Endothelial cell of umbilical vein (primary cell): ENCODE measurements around the gene FAM117B. TPM values are rescaled to one million over a fixed set of nuclear protein-coding genes. Genes with fewer than 3 reads are reported as not detected.

Experiments used
- BruUV-seq: library from RNA; stranded (reverse); fragments of 400-500 nt; replicated peaks from 2 replicates; lab custom pipeline; 2021; lab: Mats Ljungman, UMichigan
- CTCF ChIA-PET: fragments of 300-600, 350-600 bp; sonication (Branson Sonifier 250); formaldehyde crosslinking; loops from one replicate; lab custom pipeline; 2021; ENCODE audit warnings: antibody characterized with exemption, inconsistent platforms; lab: Charles Lee
- POLR2A ChIA-PET: fragments of 300-600, 350-600 bp; sonication (Branson Sonifier 250); formaldehyde crosslinking; loops from one replicate; lab custom pipeline; 2021; ENCODE audit warnings: antibody characterized with exemption, inconsistent platforms; lab: Charles Lee
- DNase-seq: peaks from one replicate; pipeline ENCODE4 v3.0.0-alpha.2; 2011; ENCODE audit warnings: low read depth, low spot score
- FAIRE-seq: peaks from 2 replicates; lab custom pipeline; 2011; peaks lifted over from hg19 to GRCh38; lab: Jason Lieb, UNC
- H2AFZ ChIP-seq: 2 replicates; pipeline ENCODE4 v1.6.0; 2012; ENCODE audit warnings: low read depth, low read length, control low read depth, inconsistent platforms
- H3K27ac ChIP-seq: 2 replicates; pipeline ENCODE4 v1.5.1; 2011; ENCODE audit warnings: low read depth, mild to moderate bottlenecking, control low read depth, low read length, moderate library complexity; ENCODE audit not compliant: insufficient read depth
- H3K27me3 ChIP-seq, 2 experiments: 2 replicates each; pipeline versions ENCODE4 v1.6.0 to v1.6.1; 2011; ENCODE audit warnings: low read length in 2 of 2, mixed read lengths in 1 of 2; ENCODE audit not compliant: control insufficient read depth in 2 of 2, insufficient read depth in 2 of 2
- H3K36me3 ChIP-seq, 2 experiments: 2 replicates in 1 of 2; 3 replicates in 1 of 2; pipeline ENCODE4 v1.5.1; 2011; ENCODE audit warnings: low read length in 2 of 2, mild to moderate bottlenecking in 1 of 2, moderate library complexity in 1 of 2; ENCODE audit not compliant: control insufficient read depth in 2 of 2, insufficient read depth in 2 of 2; ENCODE audit errors: extremely low read depth in 1 of 2
- H3K4me1 ChIP-seq: 3 replicates; pipeline ENCODE4 v1.5.1; 2011; ENCODE audit warnings: mild to moderate bottlenecking, low read length; ENCODE audit not compliant: control insufficient read depth, insufficient read depth; ENCODE audit errors: extremely low read depth
- H3K4me2 ChIP-seq: 2 replicates; pipeline ENCODE4 v1.6.1; 2011; ENCODE audit warnings: low read length, control low read depth, mixed read lengths; ENCODE audit not compliant: insufficient read depth
- H3K4me3 ChIP-seq, 3 experiments: fragments of 200-600 bp in 1 of 3; sonication (generic), shearing (Covaris generic) in 1 of 3; replicated peaks in 1 of 3; 2 replicates each; pipeline ENCODE4 v1.5.1; 2011 to 2016; ENCODE audit warnings: control low read depth in 3 of 3, low read length in 3 of 3, mild to moderate bottlenecking in 2 of 3, inconsistent platforms in 1 of 3, low read depth in 1 of 3, moderate library complexity in 1 of 3; ENCODE audit not compliant: insufficient read depth in 1 of 3
- H3K79me2 ChIP-seq: 2 replicates; pipeline ENCODE4 v1.6.0; 2012; ENCODE audit warnings: low read length, inconsistent platforms; ENCODE audit not compliant: control insufficient read depth, insufficient read depth
- H3K9ac ChIP-seq: replicated peaks from 2 replicates; pipeline ENCODE3; 2011; ENCODE audit warnings: low read length, control low read depth; ENCODE audit not compliant: insufficient read depth; ENCODE audit errors: extremely low read depth
- H3K9me1 ChIP-seq: replicated peaks from 3 replicates; pipeline ENCODE4 v1.6.0; 2011; ENCODE audit warnings: mild to moderate bottlenecking, low read length; ENCODE audit not compliant: control insufficient read depth, insufficient read depth; ENCODE audit errors: extremely low read depth
- H3K9me3 ChIP-seq: replicated peaks from 2 replicates; pipeline ENCODE4 v1.5.1; 2012; ENCODE audit warnings: low read length, inconsistent platforms; ENCODE audit not compliant: control insufficient read depth, insufficient read depth
- H4K20me1 ChIP-seq: replicated peaks from 2 replicates; pipeline ENCODE3; 2011; ENCODE audit warnings: mild to moderate bottlenecking, low read length; ENCODE audit not compliant: control insufficient read depth, insufficient read depth; ENCODE audit errors: extremely low read depth
- GATA2 ChIP-seq: IDR thresholded peaks from 2 replicates; pipeline ENCODE4 v1.7.0; 2011; ENCODE audit warnings: low read depth, mild to moderate bottlenecking, moderate library complexity, mixed read lengths, low read length; ENCODE audit not compliant: insufficient read length, insufficient read depth
- dilution Hi-C: fragments of 300-500 bp; cut with MboI; formaldehyde crosslinking; loops from one replicate; pipeline ENCODE4 v1.15.0; 2019; ENCODE audit warnings: low sequenced_read_pairs; ENCODE audit not compliant: extremely low pct_ligation_motif_present
- intact Hi-C: fragments of 100-400 bp; cut with micrococcal nuclease; formaldehyde crosslinking; loops from one replicate; pipeline ENCODE4 v1.10.0; 2022
- polyA plus RNA-seq, 4 experiments: library from polyadenylated mRNA; depleted of rRNA in 3 of 4; stranded (reverse) in 3 of 4; unstranded in 1 of 4; fragments of >200 nt; gene quantifications; 2 replicates each; pipeline versions ENCODE4 v1.2.1 to v1.2.3, GENCODE V29; 2011 to 2012; ENCODE audit warnings: missing spikeins in 1 of 4
- total RNA-seq: library from RNA; stranded (reverse); gene quantifications from 2 replicates; pipeline ENCODE4 v1.2.3, GENCODE V29; 2021
- TF ChIP-seq, protein P1 (sequence below), 2 donors: IDR thresholded peaks; 1 replicate in 1 of 2; 2 replicates in 1 of 2; pipeline ENCODE4 v1.5.1; 2011; ENCODE audit warnings: low read length in 2 of 2, mild to moderate bottlenecking in 2 of 2, moderate library complexity in 2 of 2, control low read depth in 1 of 2, inconsistent platforms in 1 of 2, low read depth in 1 of 2; ENCODE audit not compliant: insufficient read depth in 1 of 2; ENCODE audit errors: extremely low read depth in 1 of 2

Gene FAM117B
- total and polyA plus RNA-seq, 2 donors (not counting 3 experiments of a cell fraction or from before 2014, with no cell fraction given) = 1.3 to 7.0 TPM

DNA sequence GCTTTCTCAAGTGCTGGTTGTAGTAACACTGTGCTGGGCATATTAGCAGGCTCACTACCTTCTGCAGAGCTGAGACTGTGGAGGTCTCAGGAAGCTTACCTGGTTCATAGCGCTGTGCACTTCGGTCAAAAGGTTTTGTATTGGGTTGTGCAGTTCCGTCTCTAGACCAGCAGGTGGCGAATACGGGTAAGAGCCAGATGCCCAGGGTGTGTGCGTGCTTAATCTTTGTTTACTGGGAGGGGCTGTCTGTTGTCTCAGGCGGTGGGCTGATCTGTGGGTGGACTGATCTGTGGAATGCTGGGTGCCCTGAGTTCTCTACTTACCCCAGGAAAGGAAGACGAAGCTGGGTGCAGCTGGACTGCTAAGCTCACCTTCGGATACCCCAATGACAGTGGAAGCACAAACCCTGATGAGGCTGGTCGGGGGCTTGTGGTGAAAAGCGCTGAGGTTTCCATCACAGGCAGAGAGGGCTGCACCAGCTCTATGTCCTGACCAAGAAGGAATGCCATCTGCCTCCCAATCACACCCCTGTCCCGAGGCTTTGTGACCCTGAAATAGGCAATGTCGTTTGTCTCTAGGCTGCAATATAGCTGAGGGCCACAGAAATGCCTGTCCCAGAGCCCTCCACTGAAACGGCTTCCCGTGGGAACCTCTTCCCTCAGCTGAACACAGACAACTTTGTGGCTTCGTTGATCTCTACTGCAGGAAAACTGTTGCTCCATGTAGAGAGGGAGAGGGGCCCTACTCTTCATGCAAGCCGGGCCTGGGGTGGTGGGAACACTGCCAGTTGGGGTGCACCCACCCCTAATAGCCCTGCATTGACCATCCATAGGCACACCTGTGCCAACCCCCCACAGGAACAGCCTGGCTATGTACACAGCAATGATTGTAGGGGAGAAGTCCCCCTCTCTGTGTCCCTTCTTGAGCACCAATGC, 45.9 kb upstream of the FAM117B start:
- peak; percentile 80 for FAIRE-seq

More for the DNA sequence above, 45.9 kb upstream of the FAM117B start:
- Histone ChIP-seq H4K20me1 (no peaks in the 10 kb centered on the region), H2AFZ (peak overlapping the region; percentile 58), H3K9me3 (no peaks in the 10 kb centered on the region), H3K4me3 (no peak overlapping the region), H3K9me1 (no peaks in the 10 kb centered on the region), H3K27me3 (no peaks in the 10 kb centered on the region), H3K36me3 (no peaks in the 10 kb centered on the region), H3K4me1 (no peaks in the 10 kb centered on the region), H3K79me2 (no peaks in the 10 kb centered on the region), H3K4me2 (no peak overlapping the region), H3K9ac (no peak overlapping the region), H3K27ac (no peak overlapping the region)
- ChIA-PET CTCF (interaction anchor here (0.6 to 6.3 kb wide), 32 partner anchors 9 to 1321 kb away, joined by 3 to 97 read pairs (median 4); partner anchors contain the start of genes FAM117B and ICA1L), POLR2A (no interaction called here)
- TF ChIP-seq, protein P1, sequence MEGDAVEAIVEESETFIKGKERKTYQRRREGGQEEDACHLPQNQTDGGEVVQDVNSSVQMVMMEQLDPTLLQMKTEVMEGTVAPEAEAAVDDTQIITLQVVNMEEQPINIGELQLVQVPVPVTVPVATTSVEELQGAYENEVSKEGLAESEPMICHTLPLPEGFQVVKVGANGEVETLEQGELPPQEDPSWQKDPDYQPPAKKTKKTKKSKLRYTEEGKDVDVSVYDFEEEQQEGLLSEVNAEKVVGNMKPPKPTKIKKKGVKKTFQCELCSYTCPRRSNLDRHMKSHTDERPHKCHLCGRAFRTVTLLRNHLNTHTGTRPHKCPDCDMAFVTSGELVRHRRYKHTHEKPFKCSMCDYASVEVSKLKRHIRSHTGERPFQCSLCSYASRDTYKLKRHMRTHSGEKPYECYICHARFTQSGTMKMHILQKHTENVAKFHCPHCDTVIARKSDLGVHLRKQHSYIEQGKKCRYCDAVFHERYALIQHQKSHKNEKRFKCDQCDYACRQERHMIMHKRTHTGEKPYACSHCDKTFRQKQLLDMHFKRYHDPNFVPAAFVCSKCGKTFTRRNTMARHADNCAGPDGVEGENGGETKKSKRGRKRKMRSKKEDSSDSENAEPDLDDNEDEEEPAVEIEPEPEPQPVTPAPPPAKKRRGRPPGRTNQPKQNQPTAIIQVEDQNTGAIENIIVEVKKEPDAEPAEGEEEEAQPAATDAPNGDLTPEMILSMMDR (IDR thresholded peaks at IDR 0.05; ENCODE audit: extremely low read depth in 1 of 2, insufficient read depth in 1 of 2, low read depth in 1 of 2, low read length in 2 of 2) = peak; percentile 85 to 90
- TF ChIP-seq GATA2 = no peak
- no TSS peak for BruUV-seq
- intact Hi-C loops (loop anchor here (1.0 to 2.0 kb wide), 4 partner anchors 45 to 1320 kb away; partner anchors contain the start of gene FAM117B), dilution Hi-C loops (no loop called here)
- DNase-seq = peak; percentile 68
